Endothelial cell of umbilical vein (primary cell): ENCODE results near the gene CD82. TPM values are rescaled to one million over a fixed set of nuclear protein-coding genes. Genes with fewer than 3 reads are reported as not detected.

Source experiments
- BruUV-seq: library from RNA; stranded (reverse); fragments of 400-500 nt; replicated peaks from 2 replicates; lab custom pipeline; 2021; lab: Mats Ljungman, UMichigan
- CTCF ChIA-PET: fragments of 300-600, 350-600 bp; sonication (Branson Sonifier 250); formaldehyde crosslinking; loops from one replicate; lab custom pipeline; 2021; ENCODE audit warnings: antibody characterized with exemption, inconsistent platforms; lab: Charles Lee
- POLR2A ChIA-PET: fragments of 300-600, 350-600 bp; sonication (Branson Sonifier 250); formaldehyde crosslinking; loops from one replicate; lab custom pipeline; 2021; ENCODE audit warnings: antibody characterized with exemption, inconsistent platforms; lab: Charles Lee
- DNase-seq: peaks from one replicate; pipeline ENCODE4 v3.0.0-alpha.2; 2011; ENCODE audit warnings: low read depth, low spot score
- FAIRE-seq: peaks from 2 replicates; lab custom pipeline; 2011; peaks lifted over from hg19 to GRCh38; lab: Jason Lieb, UNC
- H2AFZ ChIP-seq: 2 replicates; pipeline ENCODE4 v1.6.0; 2012; ENCODE audit warnings: low read depth, low read length, control low read depth, inconsistent platforms
- H3K27ac ChIP-seq: 2 replicates; pipeline ENCODE4 v1.5.1; 2011; ENCODE audit warnings: low read depth, mild to moderate bottlenecking, control low read depth, low read length, moderate library complexity; ENCODE audit not compliant: insufficient read depth
- H3K27me3 ChIP-seq, 2 experiments: 2 replicates each; pipeline versions ENCODE4 v1.6.0 to v1.6.1; 2011; ENCODE audit warnings: low read length in 2 of 2, mixed read lengths in 1 of 2; ENCODE audit not compliant: control insufficient read depth in 2 of 2, insufficient read depth in 2 of 2
- H3K36me3 ChIP-seq, 2 experiments: 2 replicates in 1 of 2; 3 replicates in 1 of 2; pipeline ENCODE4 v1.5.1; 2011; ENCODE audit warnings: low read length in 2 of 2, mild to moderate bottlenecking in 1 of 2, moderate library complexity in 1 of 2; ENCODE audit not compliant: control insufficient read depth in 2 of 2, insufficient read depth in 2 of 2; ENCODE audit errors: extremely low read depth in 1 of 2
- H3K4me1 ChIP-seq: 3 replicates; pipeline ENCODE4 v1.5.1; 2011; ENCODE audit warnings: mild to moderate bottlenecking, low read length; ENCODE audit not compliant: control insufficient read depth, insufficient read depth; ENCODE audit errors: extremely low read depth
- H3K4me2 ChIP-seq: 2 replicates; pipeline ENCODE4 v1.6.1; 2011; ENCODE audit warnings: low read length, control low read depth, mixed read lengths; ENCODE audit not compliant: insufficient read depth
- H3K4me3 ChIP-seq, 3 experiments: fragments of 200-600 bp in 1 of 3; sonication (generic), shearing (Covaris generic) in 1 of 3; replicated peaks in 1 of 3; 2 replicates each; pipeline ENCODE4 v1.5.1; 2011 to 2016; ENCODE audit warnings: control low read depth in 3 of 3, low read length in 3 of 3, mild to moderate bottlenecking in 2 of 3, inconsistent platforms in 1 of 3, low read depth in 1 of 3, moderate library complexity in 1 of 3; ENCODE audit not compliant: insufficient read depth in 1 of 3
- H3K79me2 ChIP-seq: 2 replicates; pipeline ENCODE4 v1.6.0; 2012; ENCODE audit warnings: low read length, inconsistent platforms; ENCODE audit not compliant: control insufficient read depth, insufficient read depth
- H3K9ac ChIP-seq: replicated peaks from 2 replicates; pipeline ENCODE3; 2011; ENCODE audit warnings: low read length, control low read depth; ENCODE audit not compliant: insufficient read depth; ENCODE audit errors: extremely low read depth
- H3K9me1 ChIP-seq: replicated peaks from 3 replicates; pipeline ENCODE4 v1.6.0; 2011; ENCODE audit warnings: mild to moderate bottlenecking, low read length; ENCODE audit not compliant: control insufficient read depth, insufficient read depth; ENCODE audit errors: extremely low read depth
- H3K9me3 ChIP-seq: replicated peaks from 2 replicates; pipeline ENCODE4 v1.5.1; 2012; ENCODE audit warnings: low read length, inconsistent platforms; ENCODE audit not compliant: control insufficient read depth, insufficient read depth
- H4K20me1 ChIP-seq: replicated peaks from 2 replicates; pipeline ENCODE3; 2011; ENCODE audit warnings: mild to moderate bottlenecking, low read length; ENCODE audit not compliant: control insufficient read depth, insufficient read depth; ENCODE audit errors: extremely low read depth
- EZH2 ChIP-seq: IDR thresholded peaks from 2 replicates; pipeline ENCODE4 v1.6.1; 2012; ENCODE audit warnings: borderline replicate concordance, low read depth, mild to moderate bottlenecking, moderate library complexity, low read length, inconsistent platforms; ENCODE audit not compliant: severe bottlenecking
- FOS ChIP-seq: IDR thresholded peaks from 2 replicates; pipeline ENCODE4 v1.6.1; 2011; ENCODE audit warnings: mild to moderate bottlenecking, low read length, moderate library complexity, borderline replicate concordance; ENCODE audit not compliant: insufficient read depth
- GATA2 ChIP-seq: IDR thresholded peaks from 2 replicates; pipeline ENCODE4 v1.7.0; 2011; ENCODE audit warnings: low read depth, mild to moderate bottlenecking, moderate library complexity, mixed read lengths, low read length; ENCODE audit not compliant: insufficient read length, insufficient read depth
- MAX ChIP-seq: IDR thresholded peaks from 2 replicates; pipeline ENCODE4 v1.6.1; 2011; ENCODE audit not compliant: insufficient read depth, insufficient read length
- dilution Hi-C: fragments of 300-500 bp; cut with MboI; formaldehyde crosslinking; loops from one replicate; pipeline ENCODE4 v1.15.0; 2019; ENCODE audit warnings: low sequenced_read_pairs; ENCODE audit not compliant: extremely low pct_ligation_motif_present
- intact Hi-C: fragments of 100-400 bp; cut with micrococcal nuclease; formaldehyde crosslinking; loops from one replicate; pipeline ENCODE4 v1.10.0; 2022
- polyA plus RNA-seq, 4 experiments: library from polyadenylated mRNA; depleted of rRNA in 3 of 4; stranded (reverse) in 3 of 4; unstranded in 1 of 4; fragments of >200 nt; gene quantifications; 2 replicates each; pipeline versions ENCODE4 v1.2.1 to v1.2.3, GENCODE V29; 2011 to 2012; ENCODE audit warnings: missing spikeins in 1 of 4
- total RNA-seq: library from RNA; stranded (reverse); gene quantifications from 2 replicates; pipeline ENCODE4 v1.2.3, GENCODE V29; 2021
- TF ChIP-seq, protein P1 (sequence below), 2 donors: IDR thresholded peaks; 1 replicate in 1 of 2; 2 replicates in 1 of 2; pipeline ENCODE4 v1.5.1; 2011; ENCODE audit warnings: low read length in 2 of 2, mild to moderate bottlenecking in 2 of 2, moderate library complexity in 2 of 2, control low read depth in 1 of 2, inconsistent platforms in 1 of 2, low read depth in 1 of 2; ENCODE audit not compliant: insufficient read depth in 1 of 2; ENCODE audit errors: extremely low read depth in 1 of 2

CD82 gene
- total and polyA plus RNA-seq, 2 donors (not counting 3 experiments of a cell fraction or from before 2014, with no cell fraction given): 17.9 to 25.2 TPM

- BruUV-seq: no TSS peak
- no peaks in the 10 kb centered on the region for H4K20me1 ChIP-seq
- H3K4me3 ChIP-seq: no peak overlapping the region
- H3K4me1 ChIP-seq: peaks cover 23% of the 10 kb centered on the region
- ChIA-PET CTCF (interaction anchor here (3.3 to 9.9 kb wide), 2 partner anchors 10 to 284 kb away, joined by 15 to 187 read pairs; no protein-coding TSS in a partner anchor), POLR2A (no interaction called here)
- no peaks in the 10 kb centered on the region for H3K9me1 ChIP-seq
- no peak overlapping the region for H3K9ac ChIP-seq
- intact Hi-C loops (no loop called here), dilution Hi-C loops (loop anchor here (10.0 kb wide), 1 partner anchor 268 kb away; no protein-coding TSS in a partner anchor)
- no peak for FAIRE-seq
- H2AFZ ChIP-seq: no peak overlapping the region
- H3K36me3 ChIP-seq: no peaks in the 10 kb centered on the region
- H3K27ac ChIP-seq: no peak overlapping the region
- DNase-seq: no peak
- no peaks in the 10 kb centered on the region for H3K27me3 ChIP-seq
- H3K79me2 ChIP-seq: no peaks in the 10 kb centered on the region
- TF ChIP-seq FOS (no peak), GATA2 (no peak), MAX (no peak), EZH2 (no peak)
- TF ChIP-seq, protein P1, sequence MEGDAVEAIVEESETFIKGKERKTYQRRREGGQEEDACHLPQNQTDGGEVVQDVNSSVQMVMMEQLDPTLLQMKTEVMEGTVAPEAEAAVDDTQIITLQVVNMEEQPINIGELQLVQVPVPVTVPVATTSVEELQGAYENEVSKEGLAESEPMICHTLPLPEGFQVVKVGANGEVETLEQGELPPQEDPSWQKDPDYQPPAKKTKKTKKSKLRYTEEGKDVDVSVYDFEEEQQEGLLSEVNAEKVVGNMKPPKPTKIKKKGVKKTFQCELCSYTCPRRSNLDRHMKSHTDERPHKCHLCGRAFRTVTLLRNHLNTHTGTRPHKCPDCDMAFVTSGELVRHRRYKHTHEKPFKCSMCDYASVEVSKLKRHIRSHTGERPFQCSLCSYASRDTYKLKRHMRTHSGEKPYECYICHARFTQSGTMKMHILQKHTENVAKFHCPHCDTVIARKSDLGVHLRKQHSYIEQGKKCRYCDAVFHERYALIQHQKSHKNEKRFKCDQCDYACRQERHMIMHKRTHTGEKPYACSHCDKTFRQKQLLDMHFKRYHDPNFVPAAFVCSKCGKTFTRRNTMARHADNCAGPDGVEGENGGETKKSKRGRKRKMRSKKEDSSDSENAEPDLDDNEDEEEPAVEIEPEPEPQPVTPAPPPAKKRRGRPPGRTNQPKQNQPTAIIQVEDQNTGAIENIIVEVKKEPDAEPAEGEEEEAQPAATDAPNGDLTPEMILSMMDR (IDR thresholded peaks at IDR 0.05; ENCODE audit: extremely low read depth in 1 of 2, insufficient read depth in 1 of 2, low read depth in 1 of 2, low read length in 2 of 2): no peak
- no peaks in the 10 kb centered on the region for H3K9me3 ChIP-seq
- H3K4me2 ChIP-seq: no peak overlapping the region
Observed at GRCh38 chr11:44626645-44627044, 61.2 kb downstream of the CD82 start.
